ENCODE data around the gene MOSMO.

GRCh38 chr16:21982108-21982507, 25.8 kb upstream of the MOSMO start:
- TF ChIP-seq, protein P1, sequence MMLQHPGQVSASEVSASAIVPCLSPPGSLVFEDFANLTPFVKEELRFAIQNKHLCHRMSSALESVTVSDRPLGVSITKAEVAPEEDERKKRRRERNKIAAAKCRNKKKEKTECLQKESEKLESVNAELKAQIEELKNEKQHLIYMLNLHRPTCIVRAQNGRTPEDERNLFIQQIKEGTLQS (IDR thresholded peaks at IDR 0.05) = no peak
- TF ChIP-seq, protein P2, sequence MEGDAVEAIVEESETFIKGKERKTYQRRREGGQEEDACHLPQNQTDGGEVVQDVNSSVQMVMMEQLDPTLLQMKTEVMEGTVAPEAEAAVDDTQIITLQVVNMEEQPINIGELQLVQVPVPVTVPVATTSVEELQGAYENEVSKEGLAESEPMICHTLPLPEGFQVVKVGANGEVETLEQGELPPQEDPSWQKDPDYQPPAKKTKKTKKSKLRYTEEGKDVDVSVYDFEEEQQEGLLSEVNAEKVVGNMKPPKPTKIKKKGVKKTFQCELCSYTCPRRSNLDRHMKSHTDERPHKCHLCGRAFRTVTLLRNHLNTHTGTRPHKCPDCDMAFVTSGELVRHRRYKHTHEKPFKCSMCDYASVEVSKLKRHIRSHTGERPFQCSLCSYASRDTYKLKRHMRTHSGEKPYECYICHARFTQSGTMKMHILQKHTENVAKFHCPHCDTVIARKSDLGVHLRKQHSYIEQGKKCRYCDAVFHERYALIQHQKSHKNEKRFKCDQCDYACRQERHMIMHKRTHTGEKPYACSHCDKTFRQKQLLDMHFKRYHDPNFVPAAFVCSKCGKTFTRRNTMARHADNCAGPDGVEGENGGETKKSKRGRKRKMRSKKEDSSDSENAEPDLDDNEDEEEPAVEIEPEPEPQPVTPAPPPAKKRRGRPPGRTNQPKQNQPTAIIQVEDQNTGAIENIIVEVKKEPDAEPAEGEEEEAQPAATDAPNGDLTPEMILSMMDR (IDR thresholded peaks at IDR 0.05; ENCODE audit: low read depth, low read length, missing input control) = no peak
- TF ChIP-seq REST (IDR thresholded peaks at IDR 0.05) (no peak), TAF1 (conservative IDR thresholded peaks at IDR 0.05) (no peak), RAD21 (IDR thresholded peaks at IDR 0.05) (no peak), SP1 (IDR thresholded peaks at IDR 0.05) (no peak), GABPA (IDR thresholded peaks at IDR 0.05 in 1 of 2, conservative IDR thresholded peaks at IDR 0.05 in 1 of 2) (no peak), MAX (IDR thresholded peaks at IDR 0.05) (no peak), EGR1 (IDR thresholded peaks at IDR 0.05; ENCODE audit: low read depth in 2 of 2) (no peak), YY1 (IDR thresholded peaks at IDR 0.05) (no peak), HNF4G (IDR thresholded peaks at IDR 0.05) (no peak), FOXA1 (IDR thresholded peaks at IDR 0.05) (no peak), HNF4A (conservative IDR thresholded peaks at IDR 0.05) (no peak)
- TF ChIP-seq, protein P3, sequence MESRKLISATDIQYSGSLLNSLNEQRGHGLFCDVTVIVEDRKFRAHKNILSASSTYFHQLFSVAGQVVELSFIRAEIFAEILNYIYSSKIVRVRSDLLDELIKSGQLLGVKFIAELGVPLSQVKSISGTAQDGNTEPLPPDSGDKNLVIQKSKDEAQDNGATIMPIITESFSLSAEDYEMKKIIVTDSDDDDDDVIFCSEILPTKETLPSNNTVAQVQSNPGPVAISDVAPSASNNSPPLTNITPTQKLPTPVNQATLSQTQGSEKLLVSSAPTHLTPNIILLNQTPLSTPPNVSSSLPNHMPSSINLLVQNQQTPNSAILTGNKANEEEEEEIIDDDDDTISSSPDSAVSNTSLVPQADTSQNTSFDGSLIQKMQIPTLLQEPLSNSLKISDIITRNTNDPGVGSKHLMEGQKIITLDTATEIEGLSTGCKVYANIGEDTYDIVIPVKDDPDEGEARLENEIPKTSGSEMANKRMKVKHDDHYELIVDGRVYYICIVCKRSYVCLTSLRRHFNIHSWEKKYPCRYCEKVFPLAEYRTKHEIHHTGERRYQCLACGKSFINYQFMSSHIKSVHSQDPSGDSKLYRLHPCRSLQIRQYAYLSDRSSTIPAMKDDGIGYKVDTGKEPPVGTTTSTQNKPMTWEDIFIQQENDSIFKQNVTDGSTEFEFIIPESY (IDR thresholded peaks at IDR 0.05) = no peak

All from liver (tissue), 3 donors.